Stimulated activated CD8-positive, alpha-beta memory T cell treated with anti-CD3 and anti-CD28 coated beads, Interleukin-7, amount 100 ng/mL, for 4 hours (primary cell): Measurements from ENCODE around the gene ATP5PB.
A peak's percentile ranks its signal among the peaks of the same experiment; 100 is the strongest.

Experiments
- DNase-seq, 2 donors: peaks; one replicate each; pipeline ENCODE4 v3.0.0-alpha.2; 2020; ENCODE audit warnings: low read depth in 2 of 2

The ATP5PB gene

DNA sequence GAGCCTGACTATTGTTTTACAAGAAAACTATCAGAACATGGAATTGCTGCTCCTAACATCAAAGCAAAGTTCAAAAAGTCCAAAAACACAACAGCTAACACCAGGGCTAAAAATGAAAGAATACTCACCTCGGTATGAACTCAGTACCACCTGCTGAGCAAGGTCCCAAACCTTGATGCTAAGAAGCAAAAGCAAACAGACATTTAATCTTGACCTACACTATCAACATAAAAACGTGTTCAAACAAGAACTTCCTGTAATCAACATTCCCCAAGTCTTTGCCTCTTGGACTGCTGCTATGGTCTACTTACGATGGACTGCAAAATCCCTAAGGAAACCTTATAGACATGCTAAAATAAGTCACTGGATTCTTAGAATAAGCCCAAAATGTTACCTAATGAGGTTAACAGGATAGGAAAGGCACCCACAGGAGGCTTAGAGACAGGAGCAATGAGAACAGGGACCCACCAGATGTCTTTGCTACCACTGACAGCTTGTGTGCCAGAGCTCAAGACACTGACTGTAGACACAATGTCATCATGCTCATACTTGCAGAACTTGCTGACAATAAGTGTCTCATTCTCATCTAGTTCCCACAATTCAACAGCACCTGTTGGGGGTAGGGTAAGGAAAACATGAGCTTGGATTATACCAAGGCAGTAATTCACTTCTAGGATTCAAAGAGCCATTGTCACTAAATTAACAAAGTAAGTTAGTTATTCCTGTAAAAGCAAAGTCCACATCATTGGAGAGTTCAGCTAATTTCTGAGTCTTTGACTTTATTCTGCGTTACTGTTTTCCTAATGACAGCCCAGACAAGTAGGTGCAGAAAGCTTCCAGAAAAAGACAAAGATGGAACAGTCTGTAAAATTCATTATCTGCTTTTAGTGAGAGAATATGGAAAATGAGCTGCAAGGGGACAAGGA is 2.0 kb upstream of the ATP5PB start:
- no peak for DNase-seq

DNA sequence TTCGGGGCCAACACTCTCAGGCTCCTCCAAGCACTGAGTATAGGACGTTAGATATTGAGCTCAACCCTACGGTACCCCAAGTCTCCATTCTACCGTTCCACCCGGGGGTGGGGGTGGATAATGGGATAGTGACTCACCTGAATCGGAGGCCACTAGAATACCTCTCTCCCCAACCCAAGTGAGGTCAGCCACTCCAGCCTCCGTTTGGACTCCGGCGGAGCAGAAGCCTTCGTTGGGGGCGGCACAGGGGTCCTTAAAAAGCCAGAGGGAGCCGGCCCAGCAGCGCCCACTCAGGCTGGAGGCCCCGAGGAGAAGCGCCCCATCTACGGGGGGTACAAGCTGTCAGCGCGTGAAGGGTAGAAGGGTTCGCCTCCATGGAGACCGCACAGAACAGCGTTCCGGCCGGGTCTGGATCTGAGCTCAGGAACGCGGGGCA is 764 bp upstream of the ATP5PB start:
- peak in 1 of 2 donors; percentile 10 for DNase-seq

DNA sequence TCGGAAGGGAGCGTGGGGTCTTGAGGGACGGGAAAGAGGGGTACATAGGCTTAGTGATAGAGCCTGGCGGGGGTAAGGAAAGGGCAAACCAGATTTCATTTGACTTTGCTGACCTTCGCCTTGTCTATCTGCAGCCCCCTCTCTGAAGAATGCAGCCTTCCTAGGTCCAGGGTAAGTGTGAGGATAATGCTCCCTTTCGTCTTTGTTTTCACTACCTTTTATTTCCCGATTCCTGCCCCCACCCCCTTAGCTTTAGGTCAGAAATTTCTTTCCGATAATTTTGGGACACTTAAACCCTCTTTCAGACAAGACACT is 396 bp downstream of the ATP5PB start:
- no peak for DNase-seq

DNA sequence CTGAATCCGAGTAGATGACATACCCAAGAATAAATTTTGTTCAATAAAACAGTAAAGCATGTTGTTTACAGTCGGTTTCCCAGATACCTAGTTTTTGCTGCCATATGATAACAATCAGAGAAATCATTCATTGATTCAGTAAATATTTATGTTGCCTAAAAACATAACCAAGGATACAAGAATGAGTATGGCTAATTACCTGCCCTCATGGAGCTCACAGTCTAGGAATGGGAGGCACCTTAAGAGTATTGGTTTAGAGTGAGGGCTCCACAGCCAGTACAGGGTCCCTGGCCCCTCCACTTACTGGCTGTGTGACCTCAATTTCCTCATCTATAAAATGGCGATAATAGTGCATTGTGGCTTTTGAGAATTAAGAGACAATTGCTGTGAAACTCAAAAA is 921 bp downstream of the ATP5PB start:
- DNase-seq, result no peak

DNA sequence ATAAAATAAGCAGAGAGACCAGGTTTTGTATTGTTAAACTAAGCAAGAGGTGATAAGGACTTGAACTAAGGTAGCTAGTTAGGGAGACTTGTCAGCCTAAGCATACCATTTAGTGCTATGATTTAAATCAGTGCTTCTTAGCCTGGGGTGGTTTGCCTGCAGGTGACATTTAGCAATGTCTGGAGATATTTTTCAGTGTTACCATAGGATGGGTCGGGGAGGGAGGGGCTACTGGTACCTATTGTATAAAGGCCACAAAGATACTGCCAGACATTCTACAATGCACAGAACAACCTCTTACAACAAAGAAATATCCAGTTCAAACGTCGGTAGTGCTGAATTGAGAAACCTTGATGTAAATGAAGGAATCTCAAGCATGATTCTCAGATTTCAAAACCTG is 3.3 kb downstream of the ATP5PB start:
- no peak for DNase-seq

DNA sequence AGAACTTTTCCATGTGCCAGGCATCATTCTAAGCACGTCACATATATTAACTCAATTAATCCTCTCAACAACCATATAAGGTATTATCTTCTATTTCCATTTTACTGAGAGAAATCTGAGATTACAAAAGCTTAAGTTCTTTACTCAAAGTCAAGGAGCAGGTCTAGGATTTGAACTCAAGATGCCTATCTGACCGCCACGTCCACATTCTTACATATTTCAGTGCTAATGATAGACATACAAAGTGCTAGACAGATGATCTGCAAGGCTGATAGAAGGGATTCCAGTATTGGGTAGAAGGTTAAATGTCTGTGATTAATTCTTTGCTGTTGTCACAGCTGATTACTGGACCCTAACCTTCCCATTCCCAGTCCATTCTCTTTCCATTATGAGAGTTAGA is 4.4 kb downstream of the ATP5PB start:
- no peak for DNase-seq

DNA sequence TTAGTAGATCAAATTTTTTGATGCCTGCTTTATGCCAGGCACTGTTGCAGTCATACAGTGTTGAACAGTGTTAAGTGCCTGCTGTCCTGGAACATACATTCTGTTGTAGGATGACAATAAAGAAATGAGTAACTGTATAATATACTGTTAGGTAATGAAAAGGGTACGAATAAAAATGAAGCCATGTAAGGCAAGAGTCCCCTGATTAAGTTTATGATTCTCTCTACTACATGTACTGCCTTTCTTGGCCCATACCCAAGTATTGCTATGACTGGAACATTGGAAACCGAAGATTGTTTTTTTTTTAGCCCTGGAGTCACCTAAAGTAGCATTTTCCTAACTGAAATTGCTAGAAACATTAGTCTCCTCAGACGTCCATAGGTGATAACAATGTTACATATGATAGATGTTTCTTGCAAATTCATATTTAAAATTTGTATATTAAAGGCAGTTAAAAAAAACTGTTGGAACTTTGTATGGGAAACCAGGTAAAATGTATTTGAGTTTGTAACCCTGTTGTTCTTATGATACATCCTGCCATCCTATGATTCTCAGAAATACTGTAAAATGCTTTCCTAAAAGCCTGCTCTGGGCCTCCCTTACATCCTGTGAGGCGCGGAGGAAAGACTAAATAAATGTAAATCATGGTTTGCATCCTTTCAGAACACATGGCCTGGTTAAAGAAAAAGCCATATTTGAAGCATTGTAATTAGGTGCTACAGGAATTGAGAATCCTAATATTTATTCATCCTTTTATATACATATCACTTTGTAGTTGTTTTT is 5.8 kb downstream of the ATP5PB start:
- DNase-seq, result no peak

DNA sequence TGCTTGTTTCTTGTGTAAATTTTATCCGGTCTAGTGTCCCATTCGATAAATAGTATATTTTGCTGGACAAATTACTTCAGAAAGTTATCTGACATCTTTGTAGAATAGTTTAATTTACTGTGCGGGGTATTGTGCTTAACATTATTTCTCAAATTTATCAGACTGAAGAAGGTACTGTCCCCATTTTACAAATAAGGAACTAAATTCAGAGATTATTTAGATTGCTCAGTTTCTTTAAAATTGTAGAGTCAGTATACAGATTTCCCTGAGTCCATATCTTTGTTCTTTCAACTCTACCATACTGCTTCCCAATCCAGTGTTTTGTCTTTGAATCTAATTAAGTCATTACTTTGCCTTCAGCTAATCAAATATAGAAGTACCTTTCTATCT is 6.4 kb downstream of the ATP5PB start:
- DNase-seq, result no peak

DNA sequence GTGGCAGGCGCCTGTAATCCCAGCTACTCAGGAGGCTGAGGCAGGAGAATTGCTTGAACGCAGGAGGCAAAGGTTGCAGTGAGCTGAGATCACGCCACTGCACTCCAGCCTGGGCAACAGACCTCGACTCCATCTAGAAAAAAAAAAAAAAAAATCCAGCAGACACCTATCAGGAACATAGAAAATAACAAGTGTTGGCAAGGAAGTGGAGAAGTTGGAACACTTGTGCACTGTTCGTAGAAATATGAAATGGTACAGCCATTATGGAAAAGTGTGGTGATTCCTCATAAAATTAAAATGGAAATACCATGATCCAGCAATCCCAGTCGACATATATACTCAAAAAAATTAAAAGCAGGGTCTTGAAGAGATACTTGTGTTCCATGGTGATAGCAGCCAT is 12.5 kb downstream of the ATP5PB start:
- no peak for DNase-seq

DNA sequence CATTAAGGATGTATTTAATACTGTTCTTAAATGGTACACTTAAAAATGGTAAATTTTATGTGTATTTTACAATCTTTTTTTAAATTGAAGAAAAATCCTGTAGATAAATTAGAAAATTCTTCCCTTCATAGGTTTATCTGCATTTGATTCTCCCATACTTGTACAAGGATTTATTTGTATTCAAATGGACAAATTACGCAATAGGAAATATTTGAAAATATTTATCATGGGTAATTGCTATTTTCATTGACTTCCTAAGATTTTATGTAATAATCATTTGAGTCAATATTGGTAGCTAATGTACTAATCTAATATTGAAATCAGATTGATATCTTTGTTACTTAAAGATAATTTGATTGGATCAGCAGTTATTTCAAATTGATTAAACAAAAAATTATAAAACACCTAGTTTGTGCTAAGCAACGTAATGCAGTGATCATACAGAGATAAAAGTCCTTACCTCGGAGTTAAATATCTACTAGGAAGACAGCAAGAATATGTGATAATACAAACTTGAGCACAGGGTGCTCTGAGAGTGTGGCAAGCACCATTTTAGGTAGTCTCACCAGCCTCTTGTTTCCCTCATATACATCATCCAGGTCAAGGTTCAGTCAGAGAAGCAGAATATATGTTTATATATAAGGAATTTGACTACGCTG is 13.2 kb downstream of the ATP5PB start:
- no peak for DNase-seq

DNA sequence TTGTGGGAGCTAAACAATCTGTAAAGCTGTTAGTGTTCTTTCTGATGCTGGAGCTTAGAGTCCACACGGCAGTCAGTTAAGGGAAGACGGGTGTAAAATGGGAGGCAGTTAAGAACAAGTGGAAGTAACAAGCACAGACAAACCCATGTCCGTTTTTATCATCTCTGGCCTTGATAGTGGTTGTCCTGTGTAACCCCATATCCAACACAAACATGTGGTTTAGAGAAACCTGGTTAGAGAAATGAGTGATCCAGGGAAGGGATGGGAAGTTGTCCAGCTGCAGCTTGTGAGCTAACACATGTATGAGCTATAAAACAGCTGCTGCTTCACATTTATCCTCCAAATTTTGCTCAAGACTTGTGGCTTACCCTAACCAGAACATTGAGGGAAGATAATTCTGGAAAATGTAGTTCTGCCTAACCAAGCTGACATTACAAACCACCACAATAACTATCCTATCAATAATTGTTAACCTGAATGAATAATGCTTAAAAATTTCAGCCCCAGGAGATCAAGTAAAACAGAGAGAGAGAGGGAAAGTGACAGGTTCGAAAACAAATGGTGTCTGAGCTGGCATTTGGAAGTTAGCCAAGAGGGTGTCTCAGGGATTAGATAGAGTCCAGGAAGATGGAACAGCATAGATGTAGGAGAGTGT is 13.9 kb downstream of the ATP5PB start:
- no peak for DNase-seq

DNA sequence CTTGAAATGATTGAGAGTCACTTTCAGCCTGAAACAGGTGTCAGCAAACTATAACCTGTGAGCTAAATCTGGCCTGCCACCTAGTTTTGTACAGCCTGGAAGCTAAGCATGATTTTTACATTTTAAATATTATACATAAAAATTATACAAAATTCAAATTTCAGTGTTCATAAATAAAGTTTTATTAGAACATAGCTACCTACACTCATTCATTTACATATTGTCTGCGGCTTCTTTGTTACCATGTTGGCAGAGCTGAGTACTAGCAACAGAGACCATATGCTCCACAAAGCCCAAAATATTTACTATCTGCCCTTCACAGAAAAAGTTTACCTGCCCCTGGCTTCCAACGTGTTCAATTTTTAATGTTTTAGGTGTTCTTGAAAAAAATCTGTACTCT is 16.5 kb downstream of the ATP5PB start:
- DNase-seq, result no peak

DNA sequence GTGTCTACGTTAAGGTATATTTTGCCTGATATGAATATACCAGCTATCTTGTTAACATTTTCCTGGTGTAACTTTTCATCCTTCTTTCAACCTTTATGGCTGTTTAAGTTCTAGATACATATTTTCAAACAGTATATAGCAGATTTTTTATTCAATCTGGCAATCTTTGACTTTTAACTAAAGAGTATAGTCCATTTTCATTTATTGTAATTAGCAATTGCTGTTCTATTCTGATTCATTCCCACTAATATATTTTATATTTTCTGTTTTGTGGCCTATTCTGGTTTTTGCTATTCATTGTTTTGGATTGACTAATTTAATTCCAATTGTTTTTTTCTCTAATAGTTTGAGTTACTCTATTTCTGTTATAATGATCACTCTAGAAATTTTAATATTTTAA is 17.2 kb downstream of the ATP5PB start:
- no peak for DNase-seq

DNA sequence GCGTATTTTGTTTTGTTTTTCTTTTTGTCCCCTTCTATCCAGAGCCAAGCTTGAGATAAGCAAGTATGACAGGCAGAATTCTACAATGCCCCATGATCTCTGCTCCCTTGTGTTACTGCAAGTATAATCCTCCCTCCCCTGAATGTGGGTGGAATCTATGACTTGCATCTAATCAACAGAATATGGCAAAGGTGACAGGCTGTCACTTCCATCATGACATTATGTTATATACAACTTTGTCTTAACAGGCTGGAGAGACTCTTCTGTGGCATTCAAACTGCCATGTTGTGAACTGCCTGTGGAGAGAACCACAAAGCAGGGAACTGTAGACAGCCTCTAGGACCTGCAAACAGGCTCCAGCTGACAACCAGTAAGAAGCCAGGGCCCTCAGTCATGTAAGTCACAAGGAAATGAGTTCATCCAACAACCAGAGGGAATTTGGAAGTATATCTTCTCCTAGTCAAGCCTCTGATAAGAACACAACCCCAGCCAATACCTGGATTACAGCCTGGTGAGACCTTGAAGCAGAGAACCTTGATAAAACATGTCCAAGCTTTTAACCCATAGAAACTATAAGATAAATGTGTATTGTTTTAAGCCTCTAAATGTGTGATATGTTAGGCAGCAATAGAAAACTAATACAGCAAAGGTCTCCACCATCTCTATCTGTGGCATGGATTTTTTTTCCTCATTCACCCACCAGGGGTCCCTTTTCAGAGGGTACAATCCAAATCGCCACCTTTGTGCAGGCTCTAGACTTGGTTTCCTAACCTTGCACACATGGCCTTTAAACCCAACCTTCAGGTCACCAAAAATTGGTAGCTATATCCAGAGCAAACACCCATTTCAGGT is 18.8 kb downstream of the ATP5PB start:
- DNase-seq, result no peak

DNA sequence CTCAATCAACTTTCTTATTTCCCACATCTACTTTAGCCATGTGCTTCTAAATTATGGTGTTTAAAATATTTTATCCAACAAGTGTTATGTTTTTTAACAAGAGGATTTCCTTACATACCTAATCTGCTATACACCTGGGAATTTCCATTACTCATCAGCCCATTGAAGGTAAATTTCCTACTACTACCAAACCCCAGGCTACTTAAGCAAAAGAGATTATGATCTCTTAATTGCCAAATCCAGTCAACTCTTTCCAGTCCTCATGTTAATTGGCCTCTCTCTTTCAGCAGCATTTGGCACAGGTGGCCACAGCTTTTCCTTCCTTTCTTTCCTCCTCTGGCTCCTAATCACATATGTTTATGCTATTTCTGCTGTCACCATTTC is 19.4 kb downstream of the ATP5PB start:
- no peak for DNase-seq

DNA sequence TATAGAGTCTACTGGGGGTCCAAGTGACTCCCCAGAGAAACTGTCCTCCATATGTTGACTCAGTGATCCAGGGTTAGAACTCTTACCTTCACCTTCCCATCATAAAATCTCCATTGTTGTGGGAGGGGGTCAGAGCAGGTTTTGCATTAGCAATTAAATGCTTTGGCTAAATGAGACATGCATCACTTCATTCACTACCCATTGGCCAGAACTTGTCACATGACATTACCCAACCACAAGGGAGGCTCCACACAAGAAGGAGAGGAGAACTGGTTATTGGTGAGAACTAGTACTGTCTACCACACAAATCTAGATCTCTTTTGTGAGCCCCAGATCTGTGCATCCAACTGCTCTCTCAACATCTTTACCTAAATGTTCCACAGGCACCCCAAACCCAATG is 20.3 kb downstream of the ATP5PB start:
- no peak for DNase-seq

DNA sequence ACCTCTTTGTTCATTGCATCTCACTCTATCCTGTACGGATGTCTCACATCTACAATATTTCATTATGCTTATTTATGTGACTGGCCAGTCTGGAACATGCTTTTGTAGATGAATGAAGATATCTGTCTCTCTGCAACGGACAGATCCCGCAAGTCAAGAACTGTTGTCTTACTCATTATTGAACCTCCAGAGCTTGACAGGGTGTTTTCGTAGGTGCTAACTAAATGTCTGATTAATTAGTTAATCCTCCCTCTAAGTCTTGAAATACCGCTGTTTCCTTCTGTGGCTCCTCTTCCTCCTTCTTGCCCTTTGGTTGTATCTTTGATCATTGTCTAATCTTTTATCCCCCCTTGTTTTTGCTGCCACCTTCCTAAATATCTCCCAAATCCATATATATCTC is 21.3 kb downstream of the ATP5PB start:
- DNase-seq, result no peak

DNA sequence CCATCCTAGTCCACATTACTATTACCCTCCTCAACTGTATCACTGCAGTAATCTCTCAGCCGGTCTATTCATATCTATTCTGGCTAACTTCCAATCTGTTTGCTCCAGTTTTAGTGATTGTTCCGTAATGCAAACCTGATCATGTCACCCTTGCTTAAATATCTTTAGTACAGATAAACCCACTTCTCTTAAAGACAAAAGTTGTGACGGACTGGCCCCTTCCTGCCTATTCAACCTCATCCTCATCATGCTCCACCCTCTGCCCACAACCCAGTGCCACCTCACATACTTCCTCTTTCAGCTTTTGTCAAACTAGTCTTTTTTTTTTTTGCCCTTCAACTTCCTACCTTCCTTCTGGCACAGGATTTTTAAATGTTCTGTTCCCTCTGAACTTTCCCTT is 21.7 kb downstream of the ATP5PB start:
- peak; percentile 53 to 61 for DNase-seq

DNA sequence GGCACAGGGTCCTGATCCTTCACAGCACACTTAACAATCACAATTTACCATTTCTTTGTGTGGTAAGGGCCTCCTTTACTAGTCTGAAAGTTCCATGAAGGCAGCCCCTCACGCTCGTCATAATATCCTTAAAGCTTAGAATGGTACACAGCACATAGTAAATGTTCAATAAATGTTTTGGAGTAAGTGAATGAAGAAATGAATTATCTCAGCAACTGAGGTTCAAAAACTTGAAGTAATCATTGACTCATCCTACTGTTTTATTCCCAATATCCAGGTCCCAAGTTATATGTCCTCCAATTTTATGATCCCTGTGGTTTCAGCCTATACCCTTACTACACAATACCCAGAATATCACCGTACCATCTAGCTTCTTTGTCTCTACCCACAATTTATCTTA is 22.3 kb downstream of the ATP5PB start:
- DNase-seq, result no peak

DNA sequence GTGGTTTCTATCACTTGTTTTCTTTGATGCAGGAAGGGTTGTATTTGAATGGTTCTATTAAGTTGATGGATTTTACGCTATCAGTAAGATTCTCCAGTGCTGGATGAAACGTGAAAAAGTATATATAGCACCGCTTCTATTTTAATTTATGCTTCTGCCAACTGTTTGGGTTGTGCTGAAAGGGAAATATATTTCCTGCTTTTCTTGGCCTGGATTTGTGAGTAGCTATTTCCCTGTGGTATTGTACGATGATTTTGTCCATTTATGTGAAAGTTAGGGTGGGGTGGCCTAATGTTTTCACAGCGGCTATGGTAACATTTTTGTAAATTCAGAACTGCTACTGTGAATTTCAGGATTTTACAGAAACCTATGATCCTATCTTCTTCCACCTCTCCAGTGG is 24.8 kb downstream of the ATP5PB start:
- no peak for DNase-seq

DNA sequence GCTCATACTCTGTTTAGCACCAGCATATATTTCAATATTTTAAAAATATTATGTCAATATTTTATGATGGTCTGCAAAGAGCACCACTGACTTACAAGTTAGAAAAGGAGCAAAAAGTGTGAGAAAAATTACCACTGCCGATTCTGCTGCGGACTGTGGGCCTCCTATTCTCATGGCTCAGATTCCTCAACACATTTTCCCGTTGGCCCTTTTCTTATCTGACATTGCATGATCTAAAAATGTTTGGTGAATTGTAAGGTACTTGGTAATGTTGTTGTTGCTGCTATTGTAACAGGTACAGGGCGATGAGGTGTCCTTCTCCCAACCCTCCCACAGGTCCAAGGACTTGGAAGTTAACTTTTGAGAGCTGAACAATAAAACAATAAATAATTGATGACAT is 25.3 kb downstream of the ATP5PB start:
- DNase-seq, result no peak
